Thoracic aorta (tissue), 2 donors: ENCODE data around the gene BCAS3. TPM values are rescaled to one million over a fixed set of nuclear protein-coding genes. Genes with fewer than 3 reads are reported as not detected.

Experiments used
- ATAC-seq: fragments of 150-250 bp; one replicate; pipeline ENCODE4 v1.8.0; 2017; ENCODE audit warnings: low read depth; ENCODE audit not compliant: insufficient number of reproducible peaks, low FRiP score
- DNase-seq: peaks from one replicate; pipeline ENCODE4 v3.0.0-alpha.2; 2020; ENCODE audit warnings: low spot score
- H3K27ac ChIP-seq, 2 donors: fragments of 200-600 bp; sonication (generic); 1 replicate in 1 of 2; 2 replicates in 1 of 2; pipeline ENCODE4 v1.5.1; 2016; ENCODE audit warnings: mild to moderate bottlenecking in 2 of 2, moderate library complexity in 2 of 2
- H3K27me3 ChIP-seq: fragments of 200-600 bp; sonication (generic); replicated peaks from 2 replicates; pipeline ENCODE4 v1.6.0; 2016; ENCODE audit warnings: mild to moderate bottlenecking; ENCODE audit not compliant: insufficient read depth
- H3K36me3 ChIP-seq: fragments of 200-600 bp; sonication (generic); one replicate; pipeline ENCODE4 v1.5.1; 2016
- H3K4me1 ChIP-seq, 2 donors: fragments of 200-600 bp; sonication (generic); 1 replicate in 1 of 2; 2 replicates in 1 of 2; pipeline versions ENCODE4 v1.5.1 to v1.6.0; 2016; ENCODE audit warnings: low read depth in 2 of 2, mild to moderate bottlenecking in 1 of 2; ENCODE audit not compliant: control insufficient read depth in 1 of 2
- H3K4me3 ChIP-seq: fragments of 200-600 bp; sonication (generic); 2 replicates; pipeline ENCODE4 v1.5.1; 2016; ENCODE audit warnings: mild to moderate bottlenecking
- H3K9me3 ChIP-seq: fragments of 200-600 bp; sonication (generic); 2 replicates; pipeline ENCODE4 v1.5.1; 2016
- total RNA-seq, 2 donors: library from RNA; depleted of rRNA; stranded (reverse); fragments of >200 nt; gene quantifications; one replicate each; pipeline versions ENCODE4 v1.1.0 to v1.2.3, GENCODE V29; 2016
- TF ChIP-seq, protein P1 (sequence below): fragments of 200-600 bp; sonication (generic); IDR thresholded peaks from one replicate; pipeline ENCODE4 v1.5.1; 2019; ENCODE audit warnings: antibody characterized with exemption

The BCAS3 gene
- total RNA-seq, 2 donors from 2014 or later: 35.1 to 69.3 TPM

DNA sequence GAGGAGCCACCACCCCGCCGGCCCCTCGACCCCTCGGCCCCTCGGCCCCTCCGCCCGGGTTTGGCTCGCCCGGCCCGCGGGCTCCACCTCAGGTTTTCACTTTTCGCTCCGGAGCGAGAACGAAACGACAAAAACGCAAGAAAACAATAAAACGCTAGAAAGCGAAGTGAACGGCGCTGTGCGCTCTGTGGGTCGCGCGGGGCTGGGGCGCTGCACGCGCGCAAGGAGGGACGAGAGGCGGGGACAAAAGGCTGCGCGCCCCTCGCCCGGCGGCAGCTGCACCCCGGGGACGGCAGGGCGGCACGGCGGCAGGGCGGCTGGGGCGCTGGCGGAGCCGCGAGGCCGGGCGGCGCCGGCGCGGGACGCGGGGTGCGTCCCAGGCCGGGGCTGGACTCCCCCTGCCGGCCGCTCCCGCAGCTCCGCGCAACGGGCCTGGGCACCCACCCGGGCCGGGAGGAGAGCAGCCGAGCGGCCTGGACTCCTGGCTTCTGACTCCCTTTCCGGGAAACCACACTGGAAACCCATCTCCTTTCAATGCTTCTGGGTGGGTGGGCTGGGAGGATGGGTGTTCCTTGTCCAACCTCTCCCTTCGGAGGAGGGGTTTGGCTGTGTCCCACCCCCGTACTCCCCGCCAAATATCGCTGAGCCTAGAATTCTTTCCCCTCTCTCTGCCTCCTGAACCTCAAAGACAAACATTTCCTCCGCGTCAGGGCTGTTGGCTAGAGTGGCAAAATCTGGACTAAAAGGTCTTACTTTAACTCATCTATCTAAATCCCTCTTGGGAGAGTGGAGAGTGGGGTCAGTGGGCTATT, 731.9 kb downstream of the BCAS3 start:
- H3K4me1 ChIP-seq: peaks cover 12 to 70% of the 10 kb centered on the region in 2 donors
- ATAC-seq (no peak), DNase-seq (no peak)
- H3K9me3 ChIP-seq: no peaks in the 10 kb centered on the region
- H3K27me3 ChIP-seq: no peaks in the 10 kb centered on the region
- peak overlapping the region; percentile 94 to 96 for H3K27ac ChIP-seq
- H3K4me3 ChIP-seq: peak overlapping the region; percentile 82
- H3K36me3 ChIP-seq: peaks cover 6% of the 10 kb centered on the region
- TF ChIP-seq, protein P1, sequence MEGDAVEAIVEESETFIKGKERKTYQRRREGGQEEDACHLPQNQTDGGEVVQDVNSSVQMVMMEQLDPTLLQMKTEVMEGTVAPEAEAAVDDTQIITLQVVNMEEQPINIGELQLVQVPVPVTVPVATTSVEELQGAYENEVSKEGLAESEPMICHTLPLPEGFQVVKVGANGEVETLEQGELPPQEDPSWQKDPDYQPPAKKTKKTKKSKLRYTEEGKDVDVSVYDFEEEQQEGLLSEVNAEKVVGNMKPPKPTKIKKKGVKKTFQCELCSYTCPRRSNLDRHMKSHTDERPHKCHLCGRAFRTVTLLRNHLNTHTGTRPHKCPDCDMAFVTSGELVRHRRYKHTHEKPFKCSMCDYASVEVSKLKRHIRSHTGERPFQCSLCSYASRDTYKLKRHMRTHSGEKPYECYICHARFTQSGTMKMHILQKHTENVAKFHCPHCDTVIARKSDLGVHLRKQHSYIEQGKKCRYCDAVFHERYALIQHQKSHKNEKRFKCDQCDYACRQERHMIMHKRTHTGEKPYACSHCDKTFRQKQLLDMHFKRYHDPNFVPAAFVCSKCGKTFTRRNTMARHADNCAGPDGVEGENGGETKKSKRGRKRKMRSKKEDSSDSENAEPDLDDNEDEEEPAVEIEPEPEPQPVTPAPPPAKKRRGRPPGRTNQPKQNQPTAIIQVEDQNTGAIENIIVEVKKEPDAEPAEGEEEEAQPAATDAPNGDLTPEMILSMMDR: peak; percentile 28

DNA sequence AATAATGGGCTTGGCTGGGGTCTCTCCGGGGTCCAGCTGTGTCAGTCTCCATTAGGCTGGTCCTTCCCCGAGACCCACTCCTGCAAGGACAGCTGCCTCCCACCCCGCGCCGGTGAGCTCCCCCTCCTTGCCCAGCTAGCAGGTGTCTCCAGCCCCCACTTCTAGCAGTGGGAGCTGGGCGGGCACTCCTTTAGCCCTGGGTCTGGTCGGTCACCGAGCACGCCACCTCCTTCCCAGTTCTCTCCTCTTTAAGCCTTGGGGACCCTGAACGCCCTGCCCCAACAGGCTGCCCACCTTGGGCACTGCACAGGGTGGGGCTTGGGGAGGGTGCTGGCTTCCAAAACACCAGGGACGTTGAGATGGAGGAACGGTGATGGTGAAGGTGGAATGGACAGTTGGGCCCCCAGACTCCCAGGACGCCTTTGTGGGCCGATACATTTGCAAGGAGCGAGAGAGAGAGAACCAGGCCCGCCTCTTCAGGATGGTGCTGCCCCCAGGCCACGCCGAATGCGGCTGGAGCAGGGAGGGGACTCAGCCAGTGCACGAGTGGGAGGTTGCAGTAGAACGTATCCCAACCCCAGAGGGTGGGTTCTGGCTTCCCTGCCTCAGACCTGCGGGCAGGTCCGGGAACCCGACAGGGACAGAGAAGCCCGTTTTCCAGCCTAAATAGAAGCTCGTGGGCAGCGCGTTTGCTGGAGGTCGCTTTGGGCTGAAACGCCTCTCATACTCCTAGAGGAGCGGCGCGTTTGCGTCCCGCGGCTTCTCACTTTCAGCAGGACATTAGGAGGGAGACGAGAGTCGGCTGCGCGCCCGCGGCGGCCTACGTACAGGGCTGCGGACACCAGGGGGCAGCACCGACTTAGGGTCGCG, 732.7 kb downstream of the BCAS3 start:
- no peak for DNase-seq
- H3K9me3 ChIP-seq: no peaks in the 10 kb centered on the region
- TF ChIP-seq, protein P1: peak; percentile 56
- peak; percentile 7 for ATAC-seq
- peak overlapping the region; percentile 94 to 96 for H3K27ac ChIP-seq
- peaks cover 12 to 70% of the 10 kb centered on the region in 2 donors for H3K4me1 ChIP-seq
- peak overlapping the region; percentile 82 for H3K4me3 ChIP-seq
- H3K27me3 ChIP-seq: no peaks in the 10 kb centered on the region
- peaks cover 3% of the 10 kb centered on the region for H3K36me3 ChIP-seq

DNA sequence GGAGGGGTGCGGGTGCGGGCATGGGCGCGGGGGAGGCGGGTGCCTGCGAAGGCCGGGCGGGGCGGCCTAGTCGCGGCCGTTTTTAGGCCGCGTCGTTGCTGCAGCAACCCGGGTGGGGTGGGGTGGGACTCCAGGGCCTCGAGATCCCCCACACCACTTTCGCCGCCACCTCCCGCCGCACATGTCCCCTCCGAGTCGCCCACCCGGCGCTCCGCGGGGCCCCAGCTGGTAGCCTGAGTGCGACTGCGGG, 733.3 kb downstream of the BCAS3 start:
- peak overlapping the region; percentile 94 to 96 for H3K27ac ChIP-seq
- H3K27me3 ChIP-seq: no peaks in the 10 kb centered on the region
- DNase-seq: no peak
- ATAC-seq: no peak
- TF ChIP-seq, protein P1: no peak
- no peaks in the 10 kb centered on the region for H3K36me3 ChIP-seq
- peaks cover 12 to 75% of the 10 kb centered on the region in 2 donors for H3K4me1 ChIP-seq
- H3K9me3 ChIP-seq: no peaks in the 10 kb centered on the region
- peak overlapping the region; percentile 82 for H3K4me3 ChIP-seq

DNA sequence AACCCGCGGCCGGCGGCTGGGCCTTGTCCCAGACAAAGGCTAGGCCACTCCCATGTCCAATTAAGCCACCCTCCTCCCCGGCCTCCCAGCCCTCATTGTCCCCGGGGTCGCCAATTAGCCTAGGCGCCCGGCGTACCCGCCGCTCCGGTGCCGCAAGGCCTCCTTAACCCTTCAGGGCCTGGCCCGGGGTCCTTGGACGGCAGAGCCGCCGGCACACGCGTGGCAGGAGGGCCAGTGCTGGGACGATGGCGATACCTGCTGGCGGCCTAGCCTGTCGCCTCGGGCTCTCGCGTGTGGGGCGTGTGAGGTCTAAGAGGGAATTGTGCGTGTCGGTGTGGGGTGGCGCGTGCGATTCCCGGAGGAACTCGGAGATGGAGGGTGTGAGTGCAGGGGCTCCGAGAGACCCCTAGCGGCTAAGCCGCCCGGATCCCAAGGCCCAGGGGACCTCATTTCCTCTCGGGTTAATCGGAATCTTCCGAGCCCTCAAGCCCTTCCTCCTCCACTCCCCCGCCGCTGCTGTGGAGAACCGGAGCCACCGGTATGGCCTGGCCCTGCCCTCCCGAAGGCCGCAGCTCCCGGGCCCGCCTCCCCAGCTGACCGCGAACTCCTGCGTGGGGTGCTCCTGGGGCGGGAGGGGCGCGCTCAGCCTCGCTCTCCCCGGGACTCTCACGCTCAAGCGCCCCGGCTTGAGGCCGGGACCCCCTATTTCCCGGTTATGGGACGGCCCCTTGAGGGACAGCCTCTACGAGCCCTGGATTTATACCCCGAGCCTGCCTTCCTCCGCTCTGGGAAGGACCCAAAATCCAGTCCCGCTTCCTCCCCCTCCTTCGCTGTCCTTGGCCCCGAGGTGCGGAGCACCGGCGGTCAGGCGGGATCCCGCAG, 733.9 kb downstream of the BCAS3 start:
- H3K36me3 ChIP-seq: no peaks in the 10 kb centered on the region
- H3K4me3 ChIP-seq: peak overlapping the region; percentile 82
- peak overlapping the region; percentile 94 to 96 for H3K27ac ChIP-seq
- DNase-seq: no peak
- no peaks in the 10 kb centered on the region for H3K9me3 ChIP-seq
- TF ChIP-seq, protein P1: no peak
- peak; percentile 22 for ATAC-seq
- no peaks in the 10 kb centered on the region for H3K27me3 ChIP-seq
- peaks cover 12 to 81% of the 10 kb centered on the region in 2 donors for H3K4me1 ChIP-seq
